ENCODE measurements around the gene PIAS1. TPM values are rescaled to one million over a fixed set of nuclear protein-coding genes. Genes with fewer than 3 reads are reported as not detected.
"Not testable (repeated sequence)": the region's sequence is repeated elsewhere in the genome, so short reads cannot be mapped to it uniquely, and the experiment has no call there.

The PIAS1 gene
- total RNA-seq, 1 donor from 2014 or later: 18.8 TPM

GRCh38 chr15:68172037-68172436, 117.9 kb downstream of the PIAS1 start:
- not testable (repeated sequence) for DNase-seq (ENCODE audit: low spot score in 2 of 2); FAIRE-seq

- no peak for DNase-seq (ENCODE audit: low spot score in 2 of 2)
- FAIRE-seq: no peak
These were observed 119.0 kb downstream of the PIAS1 start for GRCh38 chr15:68173119-68173518.

GRCh38 chr15:68175526-68175925, 121.4 kb downstream of the PIAS1 start:
- DNase-seq (ENCODE audit: low spot score in 2 of 2): no peak
- no peak for FAIRE-seq

GRCh38 chr15:68176601-68177000, 122.5 kb downstream of the PIAS1 start:
- FAIRE-seq (no peak), DNase-seq (ENCODE audit: low spot score in 2 of 2) (no peak)

- FAIRE-seq: no peak
- no peak for DNase-seq (ENCODE audit: low spot score in 2 of 2)
These were observed 123.6 kb downstream of the PIAS1 start for GRCh38 chr15:68177742-68178141.

- FAIRE-seq: no peak
These were observed 129.7 kb downstream of the PIAS1 start for GRCh38 chr15:68183616-68184315.

GRCh38 chr15:68184616-68185480, 130.7 kb downstream of the PIAS1 start:
- DNase-seq (ENCODE audit: low spot score in 2 of 2) (no peak), FAIRE-seq (no peak)

More at GRCh38 chr15:68183616-68184315, 129.7 kb downstream of the PIAS1 start:
- no peak for DNase-seq (ENCODE audit: low spot score in 2 of 2)

- FAIRE-seq: no peak
These were observed 132.7 kb downstream of the PIAS1 start for GRCh38 chr15:68186671-68187397.

GRCh38 chr15:68187559-68187958, 133.4 kb downstream of the PIAS1 start:
- DNase-seq (ENCODE audit: low spot score in 2 of 2) (no peak), FAIRE-seq (no peak)

More at GRCh38 chr15:68186671-68187397, 132.7 kb downstream of the PIAS1 start:
- no peak for DNase-seq (ENCODE audit: low spot score in 2 of 2)

GRCh38 chr15:68188647-68189046, 134.5 kb downstream of the PIAS1 start:
- no peak for FAIRE-seq
- no peak for DNase-seq (ENCODE audit: low spot score in 2 of 2)

GRCh38 chr15:68190048-68190447, 135.9 kb downstream of the PIAS1 start:
- DNase-seq (ENCODE audit: low spot score in 2 of 2) (no peak), FAIRE-seq (no peak)

GRCh38 chr15:68191555-68191954, 137.4 kb downstream of the PIAS1 start:
- no peak for DNase-seq (ENCODE audit: low spot score in 2 of 2)
- no peak for FAIRE-seq

GRCh38 chr15:68192117-68192516, 138.0 kb downstream of the PIAS1 start:
- DNase-seq (ENCODE audit: low spot score in 2 of 2): no peak
- no peak for FAIRE-seq

- FAIRE-seq: no peak
These were observed 138.8 kb downstream of the PIAS1 start for GRCh38 chr15:68192804-68193486.

GRCh38 chr15:68195336-68196112, 141.4 kb downstream of the PIAS1 start:
- no peak for DNase-seq (ENCODE audit: low spot score in 2 of 2)

More at GRCh38 chr15:68192804-68193486, 138.8 kb downstream of the PIAS1 start:
- no peak for DNase-seq (ENCODE audit: low spot score in 2 of 2)

GRCh38 chr15:68196445-68197169, 142.5 kb downstream of the PIAS1 start:
- DNase-seq (ENCODE audit: low spot score in 2 of 2) (no peak), FAIRE-seq (no peak)

More at GRCh38 chr15:68195336-68196112, 141.4 kb downstream of the PIAS1 start:
- FAIRE-seq: no peak

GRCh38 chr15:68197170-68197492, 143.0 kb downstream of the PIAS1 start:
- no peak for FAIRE-seq

GRCh38 chr15:68197661-68198437, 143.7 kb downstream of the PIAS1 start:
- no peak for FAIRE-seq
- no peak for DNase-seq (ENCODE audit: low spot score in 2 of 2)

More at GRCh38 chr15:68197170-68197492, 143.0 kb downstream of the PIAS1 start:
- DNase-seq (ENCODE audit: low spot score in 2 of 2): no peak
